Measurements from ENCODE around the gene UBE3C. TPM values are rescaled to one million over a fixed set of nuclear protein-coding genes. Genes with fewer than 3 reads are reported as not detected.

The UBE3C gene
- total and polyA plus RNA-seq, 9 of the 15 experiments (the other 6 are each of a cell fraction or from before 2014, with no cell fraction given): 9.6 to 91.7 (median 75.4) TPM

DNA sequence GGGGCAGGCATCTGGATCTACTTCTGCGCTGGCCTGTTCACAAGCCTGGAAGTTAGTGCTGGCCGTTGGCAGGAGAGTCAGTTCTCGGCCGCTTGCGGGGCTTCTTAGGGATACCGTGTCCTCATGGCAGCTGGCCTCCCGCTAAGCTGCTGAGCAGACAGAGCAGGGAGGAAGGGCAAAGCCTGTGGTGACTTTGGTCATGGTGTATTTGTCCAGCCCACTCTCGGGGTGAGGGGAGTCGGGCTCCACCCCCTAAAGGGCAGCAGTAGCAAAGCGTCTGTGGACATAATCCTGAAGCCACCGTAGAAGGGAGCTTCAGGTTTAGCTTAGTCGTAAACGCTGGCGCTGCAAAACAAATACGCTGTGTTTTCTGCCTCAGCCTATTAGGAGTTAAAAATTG lies 12.2 kb downstream of the UBE3C start:
- POLR2A ChIA-PET: interaction anchor here (0.9 to 4.4 kb wide), 7 partner anchors 8 to 214 kb away, joined by 3 to 25 read pairs (median 3); no protein-coding TSS in a partner anchor
- Histone ChIP-seq H3K36me3 (ENCODE audit: control insufficient read depth, insufficient read depth, low read length) (peaks cover 91% of the 10 kb centered on the region), H2AFZ (ENCODE audit: low read depth, low read length) (no peak overlapping the region), H3K79me2 (ENCODE audit: control insufficient read depth, insufficient read depth, low read length) (peaks cover 99% of the 10 kb centered on the region), H3K9me1 (ENCODE audit: control insufficient read depth, insufficient read depth, low read length) (peaks cover 6% of the 10 kb centered on the region), H4K20me1 (replicated peaks; ENCODE audit: control insufficient read depth, insufficient read depth, low read length) (peaks cover 53% of the 10 kb centered on the region), H3K27ac (ENCODE audit: extremely low read depth, low read depth, low read length) (peak overlapping the region; percentile 9; the same call in 1 of the 3 replicates), H3K4me2 (ENCODE audit: insufficient read depth, low read length) (no peak overlapping the region), H3K9ac (ENCODE audit: insufficient read depth in 1 of 2, low read depth in 2 of 2, low read length in 2 of 2) (peak overlapping the region in 1 of 2 experiments; percentile 77; a peak in 2 of 4 replicates), H3K9me3 (replicated peaks; ENCODE audit: control insufficient read depth, insufficient read depth, low read depth, low read length) (no peaks in the 10 kb centered on the region), H3K4me3 (no peak overlapping the region), H3K4me1 (replicated peaks in 1 of 2; ENCODE audit: control insufficient read depth in 2 of 2, insufficient read depth in 2 of 2, low read length in 2 of 2) (peaks cover 11 to 14% of the 10 kb centered on the region in 2 experiments; a peak in 4 of 5 replicates), H3K27me3 (ENCODE audit: control insufficient read depth in 2 of 2, insufficient read depth in 2 of 2, low read length in 2 of 2) (no peaks in the 10 kb centered on the region)
- CTCF ChIA-PET (ENCODE audit: low intra/inter-chr PET ratio): no interaction called here
- DNase-seq (ENCODE audit: extremely low read depth in 1 of 4, low spot score in 3 of 4) (peak; percentile 45 to 52 (median 48)), ATAC-seq (peak; percentile 72), FAIRE-seq (no peak)
- WGBS (ENCODE audit: insufficient coverage, low coverage, missing lambda C conversion rate): 71% methylated on average over 15 of the region's 15 CpGs
- no TSS peak for BruUV-seq (replicated peaks)
- intact Hi-C loops (cut with micrococcal nuclease): no loop called here
- in situ Hi-C loops (cut with MboI): no loop called here
- TF ChIP-seq CTBP1 (IDR thresholded peaks at IDR 0.05; ENCODE audit: borderline replicate concordance): no peak
- TF ChIP-seq YY1 (IDR thresholded peaks at IDR 0.05; ENCODE audit: borderline replicate concordance in 1 of 3, control insufficient read depth in 1 of 3, extremely low read depth in 1 of 3, insufficient read depth in 3 of 3, insufficient read length in 1 of 3, insufficient replicate concordance in 2 of 3, low read depth in 1 of 3, low read length in 2 of 3): peak in 1 of 3 experiments; percentile 14
- no peak for TF ChIP-seq ZNF584 (CRISPR knock-in tag; IDR thresholded peaks at IDR 0.05; ENCODE audit: low read depth)
- TF ChIP-seq RBM17 (IDR thresholded peaks at IDR 0.05; ENCODE audit: borderline replicate concordance, low read depth, low read length): no peak
- TF ChIP-seq ZNF717 (CRISPR knock-in tag; IDR thresholded peaks at IDR 0.05): no peak
- no peak for TF ChIP-seq MCM2 (IDR thresholded peaks at IDR 0.05; ENCODE audit: low read depth)
- TF ChIP-seq ZNF3 (CRISPR knock-in tag; IDR thresholded peaks at IDR 0.05): no peak
- TF ChIP-seq MAZ (CRISPR knock-in tag; conservative IDR thresholded peaks at IDR 0.05 in 1 of 2, IDR thresholded peaks at IDR 0.05 in 1 of 2): no peak
- no peak for TF ChIP-seq CHD7 (IDR thresholded peaks at IDR 0.05; ENCODE audit: low read depth, low read length)

All from K562 (cell line).